ENCODE measurements around the gene SV2C. TPM values are rescaled to one million over a fixed set of nuclear protein-coding genes. Genes with fewer than 3 reads are reported as not detected.

Gene SV2C
- total and polyA plus RNA-seq, 7 donors: under 0.01 to 0.01 TPM; not detected in 5

GRCh38 chr5:76269932-76270610 lies 186.9 kb downstream of the SV2C start:
- Histone ChIP-seq H3K9me3 (no peaks in the 10 kb centered on the region), H3K4me3 (no peak overlapping the region), H3K27me3 (ENCODE audit: insufficient read depth in 3 of 3, low read length in 2 of 3) (no peaks in the 10 kb centered on the region), H3K27ac (no peak overlapping the region), H3K4me1 (no peaks in the 10 kb centered on the region), H3K36me3 (ENCODE audit: insufficient read depth in 1 of 2, low read depth in 1 of 2) (no peaks in the 10 kb centered on the region)
- WGBS, 3 donors: 7 to 17% (median 16%) methylated on average over 1 of the region's 1 CpG
- no peak for DNase-seq
- ATAC-seq: no peak
- intact Hi-C loops (cut with DNase I): no loop called here
- TF ChIP-seq, protein P1, sequence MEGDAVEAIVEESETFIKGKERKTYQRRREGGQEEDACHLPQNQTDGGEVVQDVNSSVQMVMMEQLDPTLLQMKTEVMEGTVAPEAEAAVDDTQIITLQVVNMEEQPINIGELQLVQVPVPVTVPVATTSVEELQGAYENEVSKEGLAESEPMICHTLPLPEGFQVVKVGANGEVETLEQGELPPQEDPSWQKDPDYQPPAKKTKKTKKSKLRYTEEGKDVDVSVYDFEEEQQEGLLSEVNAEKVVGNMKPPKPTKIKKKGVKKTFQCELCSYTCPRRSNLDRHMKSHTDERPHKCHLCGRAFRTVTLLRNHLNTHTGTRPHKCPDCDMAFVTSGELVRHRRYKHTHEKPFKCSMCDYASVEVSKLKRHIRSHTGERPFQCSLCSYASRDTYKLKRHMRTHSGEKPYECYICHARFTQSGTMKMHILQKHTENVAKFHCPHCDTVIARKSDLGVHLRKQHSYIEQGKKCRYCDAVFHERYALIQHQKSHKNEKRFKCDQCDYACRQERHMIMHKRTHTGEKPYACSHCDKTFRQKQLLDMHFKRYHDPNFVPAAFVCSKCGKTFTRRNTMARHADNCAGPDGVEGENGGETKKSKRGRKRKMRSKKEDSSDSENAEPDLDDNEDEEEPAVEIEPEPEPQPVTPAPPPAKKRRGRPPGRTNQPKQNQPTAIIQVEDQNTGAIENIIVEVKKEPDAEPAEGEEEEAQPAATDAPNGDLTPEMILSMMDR (IDR thresholded peaks at IDR 0.05): no peak

DNA sequence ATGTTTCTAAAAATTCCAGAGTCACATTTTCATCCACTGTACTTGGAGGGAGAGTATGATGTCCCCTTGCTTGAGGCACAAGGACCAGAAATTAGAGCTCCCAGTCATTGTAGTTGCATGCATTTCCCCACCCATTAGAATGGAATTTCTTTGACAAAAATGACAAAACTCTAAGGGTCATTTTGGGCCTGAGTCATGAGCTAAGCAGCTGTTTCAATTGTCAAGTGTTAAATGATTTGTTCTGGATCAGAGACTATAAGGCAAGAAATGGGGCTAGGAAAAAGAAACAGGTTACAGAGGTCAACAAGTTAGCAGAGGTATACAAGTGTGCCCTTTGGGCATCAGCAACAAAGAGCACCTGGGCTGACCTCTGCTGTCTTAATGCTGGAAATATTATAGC lies 188.7 kb downstream of the SV2C start:
- Histone ChIP-seq H3K9me3 (no peaks in the 10 kb centered on the region), H3K27me3 (ENCODE audit: insufficient read depth in 3 of 3, low read length in 2 of 3) (no peaks in the 10 kb centered on the region), H3K27ac (no peak overlapping the region), H3K4me3 (no peak overlapping the region), H3K4me1 (no peaks in the 10 kb centered on the region), H3K36me3 (ENCODE audit: insufficient read depth in 1 of 2, low read depth in 1 of 2) (no peaks in the 10 kb centered on the region)
- intact Hi-C loops (cut with DNase I): no loop called here
- no peak for ATAC-seq
- TF ChIP-seq, protein P1 (IDR thresholded peaks at IDR 0.05): no peak
- no peak for DNase-seq

DNA sequence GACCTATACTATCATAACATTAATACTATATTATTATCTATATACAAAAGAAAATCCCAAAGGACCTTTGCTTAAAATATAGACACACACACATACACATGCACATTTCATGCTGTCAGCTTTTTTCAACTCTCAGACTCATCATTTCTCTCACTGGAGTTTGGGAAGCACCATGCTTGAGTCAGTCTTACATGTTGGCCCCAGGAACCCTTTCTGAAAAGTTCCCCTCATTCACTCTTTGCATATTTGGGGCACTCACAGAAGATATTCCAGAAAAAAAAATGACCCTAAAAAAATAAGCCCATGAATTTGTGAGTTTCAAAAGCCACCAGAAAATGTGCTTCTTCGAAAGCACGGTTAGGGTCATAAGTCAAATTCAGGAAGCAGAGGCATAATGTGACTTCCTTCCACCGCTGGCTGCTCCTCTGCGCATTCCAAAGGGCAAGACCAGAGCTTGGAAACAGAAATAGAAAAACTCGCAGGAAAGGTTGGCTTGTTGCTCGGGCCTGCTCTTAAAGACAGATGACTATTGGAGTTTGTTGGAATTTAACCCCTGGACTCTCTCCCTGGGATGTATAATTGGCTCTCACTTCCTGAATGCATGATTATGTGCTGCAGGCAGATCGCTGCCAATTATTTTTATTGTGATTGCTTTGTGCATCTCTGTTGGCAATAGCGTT lies 190.2 kb downstream of the SV2C start:
- WGBS, 3 donors: 13 to 24% (median 17%) methylated on average over 8 of the region's 8 CpGs
- Histone ChIP-seq H3K9me3 (no peaks in the 10 kb centered on the region), H3K36me3 (ENCODE audit: insufficient read depth in 1 of 2, low read depth in 1 of 2) (no peaks in the 10 kb centered on the region), H3K27ac (no peak overlapping the region), H3K27me3 (ENCODE audit: insufficient read depth in 3 of 3, low read length in 2 of 3) (no peaks in the 10 kb centered on the region), H3K4me1 (no peaks in the 10 kb centered on the region), H3K4me3 (no peak overlapping the region)
- intact Hi-C loops (cut with DNase I): no loop called here
- DNase-seq: no peak
- ATAC-seq: no peak
- TF ChIP-seq, protein P1 (IDR thresholded peaks at IDR 0.05): no peak

DNA sequence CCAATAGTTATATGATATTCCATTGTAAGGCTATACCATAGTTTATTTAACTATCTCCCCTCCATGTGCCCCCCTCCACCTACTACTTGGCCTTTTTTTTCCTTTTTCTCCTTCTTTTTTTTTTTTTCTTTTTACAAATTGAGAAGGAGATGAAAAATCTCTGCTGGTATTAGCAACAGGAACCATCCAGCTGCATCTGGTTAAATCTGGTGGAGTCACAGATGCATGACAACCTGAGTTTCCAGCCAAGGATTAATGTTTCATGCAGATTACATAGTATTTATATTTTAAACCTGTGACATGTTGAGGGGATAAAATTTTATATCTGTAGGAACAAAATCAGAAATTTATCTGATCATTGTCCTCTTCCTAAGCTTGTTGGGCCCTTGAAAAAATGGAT lies 191.4 kb downstream of the SV2C start:
- DNase-seq (no peak), ATAC-seq (no peak)
- no peaks in the 10 kb centered on the region for H3K9me3 ChIP-seq
- H3K27me3 ChIP-seq (ENCODE audit: insufficient read depth in 3 of 3, low read length in 2 of 3): no peaks in the 10 kb centered on the region
- H3K36me3 ChIP-seq (ENCODE audit: insufficient read depth in 1 of 2, low read depth in 1 of 2): no peaks in the 10 kb centered on the region
- intact Hi-C loops (cut with DNase I): no loop called here
- no peaks in the 10 kb centered on the region for H3K4me1 ChIP-seq
- no peak overlapping the region for H3K27ac ChIP-seq
- TF ChIP-seq, protein P1 (IDR thresholded peaks at IDR 0.05): no peak
- no peak overlapping the region for H3K4me3 ChIP-seq

- no peak overlapping the region for H3K4me3 ChIP-seq
- no peaks in the 10 kb centered on the region for H3K9me3 ChIP-seq
- no peak for ATAC-seq
- TF ChIP-seq, protein P1 (IDR thresholded peaks at IDR 0.05): no peak
- no peak overlapping the region for H3K27ac ChIP-seq
- no peaks in the 10 kb centered on the region for H3K27me3 ChIP-seq (ENCODE audit: insufficient read depth in 3 of 3, low read length in 2 of 3)
- H3K4me1 ChIP-seq: no peaks in the 10 kb centered on the region
- no peaks in the 10 kb centered on the region for H3K36me3 ChIP-seq (ENCODE audit: insufficient read depth in 1 of 2, low read depth in 1 of 2)
- DNase-seq: no peak
- intact Hi-C loops (cut with DNase I): no loop called here
These were observed 194.6 kb downstream of the SV2C start for GRCh38 chr5:76277736-76278135.
